AG09309 (cell line): ENCODE measurements around the gene TSPOAP1.

Experiments used
- DNase-seq: peaks from one replicate; pipeline ENCODE4 v3.0.0-alpha.2; 2010; ENCODE audit warnings: low read depth
- H3K4me3 ChIP-seq: 2 replicates; pipeline ENCODE4 v1.5.1; 2011; ENCODE audit warnings: mild to moderate bottlenecking, low read depth, low read length, moderate library complexity; ENCODE audit not compliant: control insufficient read depth
- TF ChIP-seq, protein P1 (sequence below): IDR thresholded peaks from 2 replicates; pipeline ENCODE4 v1.5.1; 2011; ENCODE audit warnings: mild to moderate bottlenecking, low read depth, low read length, inconsistent platforms; ENCODE audit not compliant: insufficient read depth, control insufficient read depth; ENCODE audit errors: missing control alignments

Gene TSPOAP1

DNA sequence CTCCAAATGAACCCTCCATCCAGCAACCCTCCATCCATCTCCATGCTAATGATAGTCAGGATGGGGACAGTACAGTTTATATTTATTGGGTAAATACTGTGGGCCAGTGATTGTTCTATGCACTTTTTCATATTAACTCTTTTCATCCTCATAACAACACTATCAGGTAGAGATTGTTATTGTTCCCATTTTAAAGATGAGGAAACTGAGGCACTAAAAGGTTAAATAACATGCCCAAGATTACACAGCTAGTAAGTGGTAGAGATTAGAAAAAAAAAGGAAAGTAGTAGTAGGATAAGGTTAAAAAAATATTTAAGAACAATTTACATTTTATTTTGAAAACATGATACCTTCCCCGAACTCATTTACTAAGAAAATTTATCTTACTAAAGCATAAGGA, 45.3 kb upstream of the TSPOAP1 start:
- DNase-seq, result no peak
- TF ChIP-seq, protein P1, sequence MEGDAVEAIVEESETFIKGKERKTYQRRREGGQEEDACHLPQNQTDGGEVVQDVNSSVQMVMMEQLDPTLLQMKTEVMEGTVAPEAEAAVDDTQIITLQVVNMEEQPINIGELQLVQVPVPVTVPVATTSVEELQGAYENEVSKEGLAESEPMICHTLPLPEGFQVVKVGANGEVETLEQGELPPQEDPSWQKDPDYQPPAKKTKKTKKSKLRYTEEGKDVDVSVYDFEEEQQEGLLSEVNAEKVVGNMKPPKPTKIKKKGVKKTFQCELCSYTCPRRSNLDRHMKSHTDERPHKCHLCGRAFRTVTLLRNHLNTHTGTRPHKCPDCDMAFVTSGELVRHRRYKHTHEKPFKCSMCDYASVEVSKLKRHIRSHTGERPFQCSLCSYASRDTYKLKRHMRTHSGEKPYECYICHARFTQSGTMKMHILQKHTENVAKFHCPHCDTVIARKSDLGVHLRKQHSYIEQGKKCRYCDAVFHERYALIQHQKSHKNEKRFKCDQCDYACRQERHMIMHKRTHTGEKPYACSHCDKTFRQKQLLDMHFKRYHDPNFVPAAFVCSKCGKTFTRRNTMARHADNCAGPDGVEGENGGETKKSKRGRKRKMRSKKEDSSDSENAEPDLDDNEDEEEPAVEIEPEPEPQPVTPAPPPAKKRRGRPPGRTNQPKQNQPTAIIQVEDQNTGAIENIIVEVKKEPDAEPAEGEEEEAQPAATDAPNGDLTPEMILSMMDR, result no peak
- no peak overlapping the region for H3K4me3 ChIP-seq

DNA sequence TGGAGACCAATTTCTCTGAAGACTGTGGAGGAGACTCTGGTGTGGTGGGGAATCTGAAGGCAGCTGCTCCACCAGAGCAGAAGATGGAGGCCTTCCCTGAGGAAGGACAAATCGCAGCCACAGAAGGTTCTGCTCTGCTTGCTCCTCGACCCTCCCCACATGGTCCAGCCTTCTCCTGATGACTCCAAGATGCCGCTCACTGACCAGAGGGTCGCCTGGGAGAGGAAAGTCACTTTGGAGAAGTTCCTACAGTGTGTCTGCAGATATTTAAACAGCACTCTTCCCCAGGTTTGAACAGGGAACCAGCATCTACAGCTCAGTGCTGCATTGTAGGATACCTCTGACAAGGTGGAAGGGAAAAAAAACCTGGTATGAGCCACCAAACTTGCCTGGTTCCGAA, 44.4 kb upstream of the TSPOAP1 start:
- DNase-seq, result no peak
- TF ChIP-seq, protein P1, result no peak
- no peak overlapping the region for H3K4me3 ChIP-seq

DNA sequence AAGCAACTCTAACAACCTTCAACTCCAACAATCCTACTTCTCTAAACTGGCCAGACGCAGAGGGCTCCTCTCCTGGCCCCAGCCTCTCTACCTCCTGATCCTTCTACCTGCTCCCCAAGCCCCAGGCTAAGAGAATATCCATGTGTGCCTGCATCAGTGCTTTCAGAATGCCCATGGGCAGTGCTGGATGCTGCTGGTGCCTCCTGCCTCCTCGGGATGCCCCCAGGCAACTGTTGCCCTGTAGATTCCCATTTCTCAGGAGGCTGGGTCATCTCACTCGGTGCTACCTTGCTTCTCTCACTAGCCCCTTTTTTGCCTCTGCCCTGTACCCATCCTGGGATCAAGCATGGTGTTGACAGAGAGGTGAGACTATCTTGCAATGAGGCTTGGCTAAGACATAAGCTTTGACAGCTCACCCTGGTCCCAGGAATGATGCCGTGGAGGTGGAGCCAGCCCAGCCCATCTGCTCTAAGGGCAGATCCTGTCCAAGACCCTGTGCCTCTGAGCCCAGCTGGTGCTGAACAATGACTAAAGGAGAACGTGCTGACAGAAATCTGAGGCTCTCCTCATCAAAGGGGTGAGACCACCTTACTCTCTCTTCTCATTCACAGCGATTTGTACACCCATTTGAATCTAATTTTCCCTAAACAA, 42.8 kb upstream of the TSPOAP1 start:
- TF ChIP-seq, protein P1, result no peak
- H3K4me3 ChIP-seq, result no peak overlapping the region
- no peak for DNase-seq

DNA sequence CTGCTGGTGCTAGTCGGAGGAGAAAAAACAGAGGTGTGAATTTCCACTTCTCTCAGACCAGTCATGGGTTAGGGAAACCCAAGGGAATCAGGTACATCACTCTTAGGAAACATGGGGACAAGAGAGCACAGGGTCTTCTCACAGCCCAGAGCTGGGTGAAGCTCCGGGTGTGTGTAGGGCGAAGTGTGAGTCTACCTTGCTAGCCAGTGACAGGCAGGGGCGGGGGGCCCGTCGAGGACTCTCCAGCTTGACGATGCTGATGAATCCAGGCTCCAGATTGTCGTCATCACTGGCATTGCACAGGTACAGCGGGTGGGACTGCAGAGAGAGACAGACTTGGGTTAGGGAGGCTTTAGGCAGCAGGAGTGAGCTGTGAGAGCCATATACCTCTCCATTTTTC, 42.1 kb upstream of the TSPOAP1 start:
- TF ChIP-seq, protein P1, result no peak
- H3K4me3 ChIP-seq, result no peak overlapping the region

DNA sequence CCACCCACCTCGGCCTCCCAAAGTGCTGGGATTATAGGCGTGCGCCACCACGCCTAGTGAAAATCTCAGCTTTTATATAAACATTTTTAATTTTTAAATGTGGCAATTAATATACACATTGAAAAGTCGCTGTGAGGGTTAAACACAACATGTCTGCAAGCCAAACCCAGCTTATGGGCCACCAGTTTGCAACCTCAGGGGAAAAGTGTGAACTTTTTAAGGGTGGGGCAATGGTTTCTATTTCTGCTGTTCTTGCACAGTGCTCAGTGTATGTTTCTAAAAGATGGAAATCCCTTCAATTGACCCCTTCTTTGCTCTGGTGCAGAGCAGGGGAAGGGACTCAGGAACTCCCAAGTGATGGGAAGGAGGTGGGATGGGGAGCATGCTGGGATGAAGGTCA, 41.7 kb upstream of the TSPOAP1 start:
- TF ChIP-seq, protein P1, result no peak
- H3K4me3 ChIP-seq, result no peak overlapping the region

More for the DNA sequence above, 42.1 kb upstream of the TSPOAP1 start:
- DNase-seq, result no peak

DNA sequence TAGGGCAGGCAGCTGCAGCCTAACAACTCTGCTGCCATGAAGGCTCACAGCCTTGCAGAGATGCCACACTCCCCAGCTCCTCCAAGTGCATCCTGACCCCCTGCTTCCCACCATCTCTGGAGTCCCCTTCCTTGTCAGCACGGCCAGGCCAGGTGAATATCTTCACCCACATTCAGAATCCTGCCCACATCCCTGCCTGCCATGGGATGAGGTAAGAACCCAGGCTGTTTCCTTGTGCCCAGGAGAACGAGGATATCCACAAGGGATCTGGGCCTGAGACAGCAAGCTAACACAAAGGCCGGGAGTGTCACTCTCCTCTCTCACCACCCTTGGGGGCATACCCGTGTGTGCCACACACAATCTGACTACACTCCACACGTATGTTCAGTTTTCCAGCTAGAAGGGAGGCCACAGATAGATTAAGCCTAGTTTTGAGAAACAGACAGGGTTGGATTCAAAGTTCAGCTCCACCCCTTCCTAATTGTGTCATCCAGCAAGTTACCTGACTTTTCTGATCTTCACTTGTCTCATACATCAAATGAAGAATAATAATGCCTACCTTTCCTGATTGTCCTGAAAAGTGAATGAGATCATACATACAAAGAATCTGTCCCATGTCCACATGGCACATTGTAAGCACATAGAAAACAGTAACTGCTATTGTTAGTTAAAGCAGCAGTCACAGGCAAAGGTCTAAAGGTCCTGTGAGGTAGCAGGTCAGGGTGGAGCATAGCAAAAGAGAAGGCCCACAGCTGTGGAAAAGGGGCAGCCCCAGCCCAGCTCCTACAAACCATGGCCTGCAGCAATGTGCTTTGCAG, 40.8 kb upstream of the TSPOAP1 start:
- no peak overlapping the region for H3K4me3 ChIP-seq
- no peak for DNase-seq
- TF ChIP-seq, protein P1, result no peak

More for the DNA sequence above, 41.7 kb upstream of the TSPOAP1 start:
- no peak for DNase-seq
